Astrocyte of the cerebellum (primary cell): Measurements from ENCODE around the gene PCYT1B.
"Not testable (repeated sequence)": the region's sequence is repeated elsewhere in the genome, so short reads cannot be mapped to it uniquely, and the experiment has no call there.

Experiments used
- DNase-seq: peaks from one replicate; pipeline ENCODE4 v3.0.0-alpha.2; 2011; ENCODE audit warnings: low read depth
- H3K4me3 ChIP-seq: 2 replicates; pipeline ENCODE4 v1.5.1; 2011; ENCODE audit warnings: mild to moderate bottlenecking, low read depth, low read length, moderate library complexity
- in situ Hi-C: cut with HindIII; loops from 2 replicates; pipeline ENCODE4 v1.10.0; 2017; ENCODE audit warnings: low sequenced_read_pairs
- TF ChIP-seq, protein P1 (sequence below): IDR thresholded peaks from 2 replicates; pipeline ENCODE4 v1.5.1; 2012; ENCODE audit warnings: low read length, low read depth, moderate library complexity, mild to moderate bottlenecking; ENCODE audit errors: missing control alignments

Gene PCYT1B

DNA sequence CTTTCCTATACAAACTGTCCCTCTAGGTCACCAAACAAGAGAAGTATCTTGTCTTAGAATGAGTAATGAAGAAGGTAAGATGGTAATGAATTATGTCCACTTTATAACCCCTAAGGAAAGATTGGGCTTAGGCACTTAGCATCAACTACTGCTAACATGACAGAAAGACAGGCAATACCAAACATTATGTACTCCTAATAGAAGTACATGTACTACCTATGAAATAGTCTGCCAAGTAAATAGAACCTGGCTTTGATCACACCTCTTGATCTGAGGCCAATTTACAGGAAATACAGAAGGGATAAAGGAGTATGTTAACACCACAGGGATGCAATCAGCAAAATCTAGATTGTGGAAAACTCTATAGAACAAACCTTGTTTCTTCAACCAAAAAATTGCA, 14.1 kb upstream of the PCYT1B start:
- in situ Hi-C loops: no loop called here
- TF ChIP-seq, protein P1, sequence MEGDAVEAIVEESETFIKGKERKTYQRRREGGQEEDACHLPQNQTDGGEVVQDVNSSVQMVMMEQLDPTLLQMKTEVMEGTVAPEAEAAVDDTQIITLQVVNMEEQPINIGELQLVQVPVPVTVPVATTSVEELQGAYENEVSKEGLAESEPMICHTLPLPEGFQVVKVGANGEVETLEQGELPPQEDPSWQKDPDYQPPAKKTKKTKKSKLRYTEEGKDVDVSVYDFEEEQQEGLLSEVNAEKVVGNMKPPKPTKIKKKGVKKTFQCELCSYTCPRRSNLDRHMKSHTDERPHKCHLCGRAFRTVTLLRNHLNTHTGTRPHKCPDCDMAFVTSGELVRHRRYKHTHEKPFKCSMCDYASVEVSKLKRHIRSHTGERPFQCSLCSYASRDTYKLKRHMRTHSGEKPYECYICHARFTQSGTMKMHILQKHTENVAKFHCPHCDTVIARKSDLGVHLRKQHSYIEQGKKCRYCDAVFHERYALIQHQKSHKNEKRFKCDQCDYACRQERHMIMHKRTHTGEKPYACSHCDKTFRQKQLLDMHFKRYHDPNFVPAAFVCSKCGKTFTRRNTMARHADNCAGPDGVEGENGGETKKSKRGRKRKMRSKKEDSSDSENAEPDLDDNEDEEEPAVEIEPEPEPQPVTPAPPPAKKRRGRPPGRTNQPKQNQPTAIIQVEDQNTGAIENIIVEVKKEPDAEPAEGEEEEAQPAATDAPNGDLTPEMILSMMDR: no peak
- no peak for DNase-seq
- no peak overlapping the region for H3K4me3 ChIP-seq

DNA sequence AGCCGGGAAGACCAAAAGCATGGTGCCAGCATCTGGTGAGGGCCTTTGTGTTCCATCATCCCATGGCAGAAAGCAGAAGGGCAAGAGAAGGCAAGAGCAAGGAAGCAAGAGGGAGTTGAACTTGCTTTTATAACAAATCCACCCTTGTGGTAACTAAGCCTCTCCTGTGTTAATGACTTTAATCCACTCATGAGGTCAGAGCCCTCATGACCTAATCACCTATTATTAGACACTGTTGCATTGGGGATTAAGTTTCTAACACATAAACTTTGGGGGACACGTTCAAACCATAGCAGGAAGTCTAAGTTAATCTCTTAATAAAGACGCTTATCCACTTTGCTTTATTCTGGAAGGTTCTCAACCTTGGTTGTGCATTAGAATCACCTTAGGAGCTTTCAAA, 12.5 kb upstream of the PCYT1B start:
- H3K4me3 ChIP-seq: no peak overlapping the region
- no peak for DNase-seq
- in situ Hi-C loops: no loop called here
- TF ChIP-seq, protein P1: no peak

DNA sequence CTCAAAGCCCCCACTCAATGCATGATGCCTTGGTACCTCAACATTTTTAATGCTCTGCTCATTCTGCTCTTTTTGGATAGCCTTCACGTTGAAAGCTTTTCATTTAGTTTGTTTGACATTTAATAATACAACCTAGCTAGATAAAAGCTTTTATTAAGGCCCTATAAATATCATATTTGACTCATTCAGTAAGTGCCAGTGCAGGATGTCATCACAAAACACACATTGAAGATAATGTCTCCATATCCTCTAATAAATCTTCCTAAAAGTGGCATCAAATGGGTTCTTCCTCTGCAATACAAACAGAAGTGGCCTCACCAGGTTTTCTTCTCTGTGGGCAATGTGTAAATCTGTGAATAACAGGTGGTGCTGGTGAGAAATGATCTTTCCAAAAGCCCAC, 12.0 kb upstream of the PCYT1B start:
- H3K4me3 ChIP-seq: no peak overlapping the region
- in situ Hi-C loops: no loop called here
- TF ChIP-seq, protein P1: no peak
- no peak for DNase-seq

DNA sequence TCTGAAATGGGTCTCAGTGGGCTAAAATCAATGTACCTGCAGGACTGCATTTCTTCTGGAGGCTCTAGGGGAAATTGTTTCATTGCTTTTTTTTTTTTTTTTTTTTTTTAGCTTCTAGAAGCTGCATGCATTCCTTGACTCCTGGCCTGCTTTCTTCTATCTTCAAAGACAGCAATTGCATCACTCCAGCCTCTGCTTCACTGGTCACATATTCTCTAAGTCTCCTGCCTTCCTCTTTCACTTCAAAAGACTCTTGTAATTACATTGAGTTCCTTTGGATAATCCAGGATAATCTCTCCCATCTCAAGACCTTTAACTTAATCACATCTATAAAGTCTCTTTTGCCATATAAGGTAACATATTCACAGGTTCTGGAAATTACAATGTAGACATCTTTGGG, 11.3 kb upstream of the PCYT1B start:
- in situ Hi-C loops: no loop called here

DNA sequence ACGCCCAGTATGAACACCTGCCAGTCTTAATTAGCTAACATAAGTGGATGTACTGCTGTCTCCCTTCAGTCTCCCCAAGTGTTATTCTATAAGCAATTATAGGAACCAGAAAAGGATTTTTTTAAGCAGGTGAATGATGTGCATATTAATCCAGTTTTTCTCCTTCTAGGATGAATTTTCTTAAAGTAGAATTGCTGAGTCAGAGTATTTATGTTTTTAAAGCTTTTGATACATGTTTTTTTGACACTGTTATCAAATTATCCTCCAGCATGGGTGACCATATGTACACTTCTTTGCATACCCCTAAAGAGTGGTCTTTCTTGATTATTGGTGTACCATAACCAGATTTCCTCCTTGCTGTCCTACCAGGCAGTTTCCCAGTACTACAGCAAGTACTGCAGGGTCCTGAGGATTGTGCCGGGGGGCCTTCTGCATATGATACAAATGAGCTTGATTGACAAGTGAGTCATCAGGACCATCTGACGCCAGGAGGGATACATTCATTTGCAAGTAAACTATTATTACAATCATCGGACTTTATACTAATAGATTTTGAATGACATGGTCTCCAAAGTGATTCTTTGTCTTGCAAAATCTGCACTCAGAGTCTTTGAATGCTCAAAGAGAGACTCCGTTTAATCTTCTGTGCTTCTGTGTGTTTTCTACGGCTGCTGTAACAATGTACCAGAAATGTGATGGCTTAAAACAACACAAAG, 10.7 kb upstream of the PCYT1B start:
- in situ Hi-C loops: no loop called here
- TF ChIP-seq, protein P1: no peak
- DNase-seq: no peak
- H3K4me3 ChIP-seq: no peak overlapping the region

More for the DNA sequence above, 11.3 kb upstream of the PCYT1B start:
- TF ChIP-seq, protein P1: no peak
- H3K4me3 ChIP-seq: no peak overlapping the region
- no peak for DNase-seq

DNA sequence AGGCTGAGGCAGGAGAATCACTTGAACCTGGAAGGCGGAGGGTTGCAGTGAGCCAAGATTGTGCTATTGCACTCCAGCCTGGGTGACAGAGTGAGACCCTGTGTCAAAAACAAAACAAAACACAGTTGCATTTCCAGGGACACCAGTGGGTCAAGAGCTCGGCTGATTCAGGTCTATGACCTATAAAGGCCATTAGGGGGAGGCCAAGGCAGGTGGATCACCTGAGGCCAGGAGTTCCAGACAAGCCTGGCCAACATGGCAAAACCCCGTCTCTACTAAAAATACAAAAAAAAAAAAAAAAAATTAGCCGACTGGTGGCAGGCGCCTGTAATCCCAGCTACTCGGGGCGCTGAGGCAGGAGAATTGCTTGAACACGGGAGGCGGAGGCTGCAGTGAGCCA, 8.5 kb upstream of the PCYT1B start:
- in situ Hi-C loops, DNase-seq, H3K4me3 ChIP-seq: not testable (repeated sequence)

DNA sequence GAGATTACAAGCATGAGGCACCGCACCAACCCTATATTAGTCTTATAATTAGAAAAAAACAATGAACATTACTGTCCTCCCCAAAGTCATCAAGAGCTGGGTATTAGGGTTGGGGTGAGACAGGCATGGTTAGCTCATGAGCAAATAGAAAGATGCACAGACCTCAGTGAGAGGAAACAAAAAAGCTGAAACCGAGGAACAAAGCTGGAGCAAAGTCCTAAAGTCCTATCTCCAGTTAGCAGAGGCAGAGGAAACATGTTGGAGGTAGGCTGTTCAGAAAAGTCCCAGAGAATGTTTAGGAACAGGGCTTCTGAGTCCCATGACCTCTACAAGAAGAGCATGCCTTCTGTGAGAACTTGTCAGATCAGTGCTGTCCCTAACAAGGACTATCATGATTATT, 4.6 kb upstream of the PCYT1B start:
- in situ Hi-C loops: no loop called here
- no peak overlapping the region for H3K4me3 ChIP-seq
- DNase-seq: no peak
- TF ChIP-seq, protein P1: no peak
